Activated naive CD4-positive, alpha-beta T cell treated with anti-CD3 and anti-CD28 coated beads, Interleukin-2, amount 10 ng/mL, durations not matched to agents 7 days and 5 days (primary cell): Measurements from ENCODE around the gene EFEMP2.

Source experiments
- CTCF ChIA-PET: fragments of 350-600 bp; sonication (Branson Sonifier 250); formaldehyde crosslinking; loops from one replicate; lab custom pipeline; 2021; ENCODE audit warnings: antibody characterized with exemption; lab: Charles Lee
- DNase-seq: peaks from one replicate; pipeline ENCODE4 v3.0.0-alpha.2; 2020
- H3K27ac Mint-ChIP-seq: one replicate; pipeline ENCODE4 v1.8.0; 2021; ENCODE audit warnings: mild to moderate bottlenecking, moderate library complexity, mixed read lengths
- H3K27me3 Mint-ChIP-seq: one replicate; pipeline ENCODE4 v1.8.0; 2021; ENCODE audit warnings: mild to moderate bottlenecking, mixed read lengths
- H3K36me3 Mint-ChIP-seq: one replicate; pipeline ENCODE4 v1.8.0; 2021; ENCODE audit warnings: mixed read lengths
- H3K4me1 Mint-ChIP-seq: one replicate; pipeline ENCODE4 v1.8.0; 2021; ENCODE audit warnings: mixed read lengths
- H3K4me3 Mint-ChIP-seq: one replicate; pipeline ENCODE4 v1.8.0; 2021; ENCODE audit warnings: mild to moderate bottlenecking, moderate library complexity, mixed read lengths
- H3K9me3 Mint-ChIP-seq: one replicate; pipeline ENCODE4 v1.8.0; 2021; ENCODE audit warnings: mixed read lengths

The EFEMP2 gene

GRCh38 chr11:65872586-65873317 is at the start of gene EFEMP2:
Gene EFEMP2, minus strand, starts transcription at chr11:65872800. Its CDS starts 446 bp downstream, at chr11:65872354.
- H3K27me3 Mint-ChIP-seq = peaks cover 34% of the 10 kb centered on the region
- peak within 1 kb of the TSS; percentile 85 for H3K4me3 Mint-ChIP-seq
- H3K27ac Mint-ChIP-seq = peak within 1 kb of the TSS; percentile 75
- no peak for DNase-seq
- peaks cover 5% of the 10 kb centered on the region for H3K36me3 Mint-ChIP-seq
- CTCF ChIA-PET = interaction anchor here (2.0 to 4.8 kb wide), 5 partner anchors 12 to 15 kb away, joined by 8 to 39 read pairs (median 16); partner anchors contain the start of genes FIBP and MUS81
- peaks cover 47% of the 10 kb centered on the region for H3K4me1 Mint-ChIP-seq
- no peaks in the 10 kb centered on the region for H3K9me3 Mint-ChIP-seq

DNA sequence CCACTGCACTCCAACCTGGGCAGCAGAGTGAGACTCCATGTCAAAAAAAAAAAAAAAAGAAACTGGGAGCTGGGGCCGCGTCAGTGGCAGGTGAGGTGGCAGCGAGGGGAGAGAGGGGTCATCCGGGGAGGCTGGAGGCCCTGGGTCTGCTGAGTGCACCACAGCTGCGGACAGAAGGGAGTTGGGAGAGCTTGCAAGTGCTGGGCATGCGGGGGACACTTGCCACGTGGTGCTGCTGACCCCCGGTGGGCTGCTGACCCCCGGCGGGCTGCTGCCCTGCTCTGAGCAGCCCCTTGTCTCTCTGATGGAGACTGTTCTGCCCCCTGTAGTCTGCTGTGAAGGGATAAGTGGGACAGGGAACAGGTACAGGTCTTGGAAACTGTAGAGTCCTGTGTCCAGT is 49.3 kb upstream of the EFEMP2 start:
- Mint-ChIP-seq H3K4me3 (peak overlapping the region; percentile 38), H3K27me3 (no peaks in the 10 kb centered on the region), H3K4me1 (peaks cover 44% of the 10 kb centered on the region), H3K27ac (peak overlapping the region; percentile 33), H3K36me3 (peaks cover 33% of the 10 kb centered on the region), H3K9me3 (no peaks in the 10 kb centered on the region)
- CTCF ChIA-PET = interaction anchor here (1.1 to 2.3 kb wide), 2 partner anchors 37 to 67 kb away, joined by 3 to 10 read pairs; no protein-coding TSS in a partner anchor
- DNase-seq = no peak

GRCh38 chr11:65921033-65921555 is 48.5 kb upstream of the EFEMP2 start:
- H3K27me3 Mint-ChIP-seq = no peaks in the 10 kb centered on the region
- H3K4me3 Mint-ChIP-seq = peak overlapping the region; percentile 93
- H3K9me3 Mint-ChIP-seq = no peaks in the 10 kb centered on the region
- no peak overlapping the region for H3K27ac Mint-ChIP-seq
- no peak for DNase-seq
- peaks cover 39% of the 10 kb centered on the region for H3K36me3 Mint-ChIP-seq
- H3K4me1 Mint-ChIP-seq = peaks cover 46% of the 10 kb centered on the region
- CTCF ChIA-PET = interaction anchor here (0.8 to 1.7 kb wide), 2 partner anchors 32 to 36 kb away, joined by 4 to 7 read pairs; partner anchors contain the start of gene FIBP

GRCh38 chr11:65920372-65920802 is 47.8 kb upstream of the EFEMP2 start:
- Mint-ChIP-seq H3K4me3 (peak overlapping the region; percentile 93), H3K9me3 (no peaks in the 10 kb centered on the region), H3K4me1 (peaks cover 50% of the 10 kb centered on the region), H3K27ac (peak overlapping the region; percentile 37), H3K36me3 (peaks cover 39% of the 10 kb centered on the region), H3K27me3 (no peaks in the 10 kb centered on the region)
- CTCF ChIA-PET = interaction anchor here (0.8 to 1.7 kb wide), 2 partner anchors 32 to 35 kb away, joined by 4 to 7 read pairs; partner anchors contain the start of gene FIBP
- no peak for DNase-seq

DNA sequence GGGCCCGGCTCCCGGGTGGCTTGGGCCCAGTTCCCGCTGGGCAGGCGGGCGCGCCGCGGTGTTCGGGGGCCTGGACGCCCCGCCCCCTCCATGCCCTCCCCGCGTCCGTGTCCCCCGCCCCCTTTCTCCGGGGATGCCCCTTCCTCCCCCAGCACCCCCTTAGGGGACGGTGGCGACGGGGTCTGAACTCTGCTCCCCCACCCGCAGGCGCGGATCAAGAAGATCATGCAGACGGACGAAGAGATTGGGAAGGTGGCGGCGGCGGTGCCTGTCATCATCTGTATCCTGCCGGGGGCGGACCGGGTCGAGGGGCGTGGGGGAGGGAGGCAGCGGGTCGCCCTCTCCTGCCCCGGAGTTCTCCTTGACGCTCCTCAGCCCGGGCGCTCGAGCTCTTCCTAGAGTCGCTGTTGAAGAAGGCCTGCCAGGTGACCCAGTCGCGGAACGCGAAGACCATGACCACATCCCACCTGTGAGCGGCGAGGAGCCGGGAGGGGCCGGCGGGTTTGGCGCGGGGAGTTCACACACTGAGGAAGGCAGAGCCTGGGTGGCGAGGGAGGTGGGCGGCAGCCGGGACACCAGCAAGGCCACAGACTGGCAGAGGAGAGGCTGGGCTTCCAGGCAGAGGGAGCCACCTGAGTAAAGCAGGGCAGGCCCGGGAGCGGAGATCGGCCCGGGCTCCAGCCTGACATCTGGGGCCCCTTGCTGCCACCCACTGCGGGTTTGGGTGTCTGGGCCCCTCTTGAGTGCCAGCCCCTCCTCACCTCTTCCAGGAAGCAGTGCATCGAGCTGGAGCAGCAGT is 47.2 kb upstream of the EFEMP2 start:
- H3K27me3 Mint-ChIP-seq = no peaks in the 10 kb centered on the region
- CTCF ChIA-PET = interaction anchor here (0.8 to 1.7 kb wide), 2 partner anchors 31 to 35 kb away, joined by 4 to 7 read pairs; partner anchors contain the start of gene FIBP
- no peaks in the 10 kb centered on the region for H3K9me3 Mint-ChIP-seq
- peak overlapping the region; percentile 93 for H3K4me3 Mint-ChIP-seq
- H3K4me1 Mint-ChIP-seq = peaks cover 55% of the 10 kb centered on the region
- peak; percentile 79 for DNase-seq
- peak overlapping the region; percentile 91 for H3K27ac Mint-ChIP-seq
- peaks cover 44% of the 10 kb centered on the region for H3K36me3 Mint-ChIP-seq

DNA sequence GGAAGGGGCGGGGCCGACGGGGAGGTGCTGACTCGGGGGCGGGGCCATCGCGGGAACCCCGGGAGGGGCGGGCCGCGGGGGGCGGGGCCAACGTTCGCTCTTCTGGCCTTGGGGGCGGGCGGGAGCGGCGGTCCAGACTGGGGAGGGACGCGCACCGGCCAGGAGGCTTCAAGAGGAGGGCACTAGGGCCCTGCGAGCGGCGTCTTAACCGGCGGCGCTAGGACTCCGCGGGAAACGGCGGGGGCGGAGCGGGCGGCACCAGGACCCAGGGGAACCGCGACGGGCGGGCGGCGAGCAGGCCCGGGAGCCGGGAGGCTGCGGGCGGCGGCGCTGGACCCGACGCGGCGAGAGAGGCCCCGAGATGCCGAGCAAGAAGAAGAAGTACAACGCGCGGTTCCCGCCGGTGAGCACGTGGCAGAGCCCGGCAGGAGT is 46.6 kb upstream of the EFEMP2 start, which contains the start of gene DRAP1:
Gene DRAP1, plus strand, starts transcription at position 286 of the 432 bp plus-strand sequence. Its CDS starts 76 bp downstream, at position 362.
- Mint-ChIP-seq H3K27ac (peak within 1 kb of the TSS; percentile 92), H3K4me1 (peaks cover 55% of the 10 kb centered on the region), H3K9me3 (no peaks in the 10 kb centered on the region), H3K36me3 (peaks cover 42% of the 10 kb centered on the region), H3K27me3 (no peaks in the 10 kb centered on the region), H3K4me3 (peak within 1 kb of the TSS; percentile 93)
- peak; percentile 99 for DNase-seq
- CTCF ChIA-PET = interaction anchor here (1.2 to 1.7 kb wide), 3 partner anchors 31 to 34 kb away, joined by 5 to 7 read pairs (median 5); partner anchors contain the start of gene FIBP

DNA sequence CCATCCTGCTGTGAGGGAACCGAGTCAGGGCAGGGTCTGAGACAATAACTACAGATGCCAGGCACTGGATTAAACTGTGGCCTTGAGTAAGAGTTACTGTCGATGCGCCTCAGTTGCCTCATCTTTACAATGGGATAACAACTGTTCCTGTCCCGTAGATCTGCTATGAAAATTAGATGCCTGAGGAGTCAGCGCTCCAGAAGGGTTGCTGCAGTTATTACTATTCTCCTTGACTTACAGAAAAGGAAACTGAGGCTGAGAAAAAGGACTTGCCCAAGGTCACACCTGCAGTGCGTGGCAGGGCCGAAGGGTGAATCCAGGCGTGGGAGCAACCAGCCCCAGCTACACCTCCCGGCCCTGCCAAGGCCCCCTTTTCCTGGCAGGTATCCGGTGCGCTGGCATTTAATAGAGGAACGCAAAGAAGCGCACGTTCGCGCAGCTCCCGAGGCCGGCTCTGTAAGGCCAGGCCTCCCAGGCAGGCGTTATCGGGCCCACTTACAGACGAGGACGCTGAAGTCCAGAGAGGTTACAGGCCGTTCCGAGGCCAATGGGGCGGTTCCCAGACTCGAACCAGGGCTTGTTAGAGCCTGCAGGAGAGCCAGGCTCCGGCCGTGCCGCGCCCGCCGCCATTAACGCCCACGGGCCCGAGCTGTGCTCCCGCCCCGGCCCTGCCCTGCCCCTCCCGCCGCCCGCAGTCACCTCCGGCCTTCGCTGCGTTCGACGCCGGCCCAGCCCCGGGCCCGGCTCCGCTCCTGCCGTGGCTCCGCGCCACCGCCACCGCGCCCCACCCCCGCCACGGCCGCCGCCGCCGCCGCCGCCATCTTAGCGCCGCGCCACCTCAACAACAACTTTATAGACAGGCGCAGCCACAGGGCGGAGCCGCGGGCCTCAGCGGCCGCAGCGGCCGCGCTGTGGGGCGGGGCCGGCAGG is 45.9 kb upstream of the EFEMP2 start, which contains the start of gene C11orf68:
Gene C11orf68, minus strand, starts transcription at position 852 of the 930 bp plus-strand sequence. Its CDS starts 31 bp downstream, at position 821.
- CTCF ChIA-PET = interaction anchor here (0.9 to 1.4 kb wide), 5 partner anchors 10 to 34 kb away, joined by 3 to 5 read pairs (median 4); partner anchors contain the start of gene FIBP
- Mint-ChIP-seq H3K27me3 (no peaks in the 10 kb centered on the region), H3K4me3 (peak within 1 kb of the TSS; percentile 93), H3K27ac (peak within 1 kb of the TSS; percentile 92), H3K9me3 (no peaks in the 10 kb centered on the region), H3K36me3 (peaks cover 40% of the 10 kb centered on the region), H3K4me1 (peaks cover 54% of the 10 kb centered on the region)
- DNase-seq = no peak

- Mint-ChIP-seq H3K4me3 (peak overlapping the region; percentile 93), H3K27ac (peak overlapping the region; percentile 92), H3K9me3 (no peaks in the 10 kb centered on the region), H3K36me3 (peaks cover 33% of the 10 kb centered on the region), H3K4me1 (peaks cover 47% of the 10 kb centered on the region), H3K27me3 (peaks cover 4% of the 10 kb centered on the region)
- DNase-seq = no peak
- CTCF ChIA-PET = interaction anchor here (0.9 to 1.4 kb wide), 5 partner anchors 11 to 33 kb away, joined by 3 to 5 read pairs (median 4); partner anchors contain the start of gene FIBP
Observed at GRCh38 chr11:65917434-65918210, 45.0 kb upstream of the EFEMP2 start.

- CTCF ChIA-PET = interaction anchor here (0.6 to 1.0 kb wide), 2 partner anchors 11 to 66 kb away, joined by 3 read pairs; no protein-coding TSS in a partner anchor
- H3K4me1 Mint-ChIP-seq = peaks cover 41% of the 10 kb centered on the region
- H3K9me3 Mint-ChIP-seq = no peaks in the 10 kb centered on the region
- H3K36me3 Mint-ChIP-seq = peaks cover 27% of the 10 kb centered on the region
- peaks cover 5% of the 10 kb centered on the region for H3K27me3 Mint-ChIP-seq
- peak overlapping the region; percentile 77 for H3K27ac Mint-ChIP-seq
- DNase-seq = no peak
- peak overlapping the region; percentile 93 for H3K4me3 Mint-ChIP-seq
Observed at GRCh38 chr11:65917077-65917433, 44.5 kb upstream of the EFEMP2 start.

- H3K4me3 Mint-ChIP-seq = peak overlapping the region; percentile 93
- H3K4me1 Mint-ChIP-seq = peaks cover 38% of the 10 kb centered on the region
- CTCF ChIA-PET = interaction anchor here (0.6 to 2.4 kb wide), 3 partner anchors 26 to 67 kb away, joined by 3 to 7 read pairs (median 3); partner anchors contain the start of gene CCDC85B
- no peaks in the 10 kb centered on the region for H3K9me3 Mint-ChIP-seq
- peaks cover 24% of the 10 kb centered on the region for H3K36me3 Mint-ChIP-seq
- H3K27me3 Mint-ChIP-seq = peaks cover 12% of the 10 kb centered on the region
- DNase-seq = no peak
- no peak overlapping the region for H3K27ac Mint-ChIP-seq
Observed at GRCh38 chr11:65916391-65916790, 43.8 kb upstream of the EFEMP2 start.

DNA sequence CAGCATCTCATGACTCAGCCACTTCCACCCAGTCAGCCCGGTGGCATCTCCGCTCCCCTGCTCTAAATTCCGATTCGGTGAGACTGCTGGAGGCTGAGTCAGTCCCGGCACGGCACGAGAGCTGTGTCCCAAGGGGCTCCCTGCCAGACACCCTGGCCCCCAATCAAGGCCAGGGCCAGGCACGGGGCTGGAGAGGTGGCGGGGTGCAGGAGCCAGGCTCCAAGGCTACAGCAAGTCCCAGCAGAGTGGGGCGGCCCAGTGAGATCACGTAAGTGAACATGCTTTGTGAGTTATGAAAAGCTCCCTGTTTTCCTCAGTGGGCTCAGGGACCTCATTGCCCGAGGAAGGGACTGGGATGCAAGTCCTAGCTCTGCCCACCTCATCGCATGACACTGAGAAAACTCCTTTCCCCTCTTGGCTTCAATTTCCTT is 43.2 kb upstream of the EFEMP2 start:
- CTCF ChIA-PET = interaction anchor here (0.9 to 2.4 kb wide), 3 partner anchors 26 to 31 kb away, joined by 3 to 7 read pairs (median 3); partner anchors contain the start of genes CCDC85B and FIBP
- H3K4me3 Mint-ChIP-seq = no peak overlapping the region
- no peak overlapping the region for H3K27ac Mint-ChIP-seq
- H3K9me3 Mint-ChIP-seq = no peaks in the 10 kb centered on the region
- H3K27me3 Mint-ChIP-seq = peaks cover 18% of the 10 kb centered on the region
- peaks cover 24% of the 10 kb centered on the region for H3K36me3 Mint-ChIP-seq
- H3K4me1 Mint-ChIP-seq = peaks cover 35% of the 10 kb centered on the region
- DNase-seq = no peak
